ENCODE data around the gene RAMACL. TPM values are rescaled to one million over a fixed set of nuclear protein-coding genes. Genes with fewer than 3 reads are reported as not detected.
"Not testable (repeated sequence)": the region's sequence is repeated elsewhere in the genome, so short reads cannot be mapped to it uniquely, and the experiment has no call there.

Gene RAMACL
- 0.22 and 0.39 TPM in 2 replicates for total RNA-seq

DNA sequence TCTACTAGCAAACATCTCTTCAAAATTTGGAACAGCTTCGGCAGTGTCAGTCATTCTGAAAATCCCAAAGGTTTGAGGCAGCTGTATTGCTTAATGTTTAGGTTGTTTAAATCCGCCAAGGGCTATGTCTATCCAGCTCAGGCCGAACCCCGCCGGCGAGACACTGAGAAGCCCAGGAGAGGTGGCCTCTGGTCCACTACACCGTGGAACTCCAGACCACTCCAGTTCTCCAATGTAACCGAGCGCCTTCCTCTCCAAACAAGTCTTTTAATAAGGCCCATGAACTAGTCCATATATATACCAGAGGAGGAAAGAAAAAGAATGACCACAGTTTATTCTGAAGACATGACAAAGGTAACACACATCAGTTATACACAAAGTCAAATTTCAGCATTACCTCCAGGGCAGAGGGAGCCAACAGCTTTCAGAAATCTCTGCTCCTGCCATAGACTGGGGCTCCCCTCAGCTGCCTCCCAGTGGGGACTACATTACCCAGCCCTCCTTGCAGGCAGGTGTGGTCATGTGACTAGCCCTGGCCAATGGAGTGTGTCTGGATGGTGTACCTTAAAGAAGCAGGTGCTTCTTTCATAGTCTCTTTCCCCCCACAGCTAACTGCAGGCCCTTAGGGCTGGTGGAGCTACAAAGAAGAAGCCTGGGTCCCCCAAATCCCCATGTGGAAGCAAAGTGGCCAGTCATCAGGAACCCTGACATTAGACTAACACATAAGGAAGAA lies at the start of gene RAMACL:
RAMACL (minus strand) TSS at position 255 of the 733 bp plus-strand sequence; CDS start at position 54, 201 bp downstream.
- intact Hi-C loops (cut with micrococcal nuclease), result loop anchor here (1.0 kb wide), 2 partner anchors 41 to 98 kb away; partner anchors contain the start of gene RPS6KA2

DNA sequence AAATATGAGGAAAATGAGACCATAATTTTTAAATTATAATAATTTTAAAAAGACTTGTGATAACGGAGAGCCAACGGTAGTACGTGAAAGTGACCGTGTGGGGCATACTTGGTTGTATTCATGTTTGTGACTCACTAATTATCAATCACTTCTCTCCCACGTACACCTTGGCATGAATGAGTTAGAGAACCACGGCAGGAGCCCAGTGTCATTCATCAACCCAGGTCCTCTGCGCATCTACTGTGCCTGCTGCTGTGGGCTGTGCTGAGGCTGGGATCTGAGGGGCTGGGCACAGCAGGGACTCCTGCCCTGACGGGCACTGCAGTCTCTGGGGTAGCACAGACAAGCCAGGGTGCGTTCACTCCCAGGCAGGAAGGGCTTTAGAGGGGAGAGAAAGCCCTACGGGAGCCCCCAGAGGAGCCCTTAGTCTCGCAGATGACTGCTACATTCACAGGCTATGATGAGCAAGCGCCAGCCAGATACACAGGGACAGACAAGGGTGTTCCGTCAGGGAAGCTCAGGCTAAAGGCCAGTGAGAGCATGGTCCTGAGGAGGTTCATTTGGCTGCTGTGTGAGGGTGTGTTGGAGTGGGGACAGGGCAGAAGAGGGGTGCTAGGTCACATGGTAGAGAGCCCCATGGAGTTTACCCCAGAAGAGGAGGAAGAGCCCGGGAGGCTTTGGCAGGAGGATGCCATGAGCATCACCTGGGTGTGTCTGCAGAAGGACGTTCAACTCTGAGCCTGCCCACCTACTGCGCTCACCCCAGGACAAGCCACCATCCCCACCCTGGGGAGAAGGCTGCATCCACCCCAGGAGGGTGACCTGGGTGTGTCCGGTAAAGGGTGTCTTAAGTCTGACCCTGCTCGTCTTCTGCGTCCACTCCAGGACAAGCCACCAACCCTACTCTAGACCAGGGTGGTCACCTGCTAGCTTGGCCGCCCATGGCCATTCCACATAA lies 48.8 kb upstream of the RAMACL start:
- intact Hi-C loops (cut with micrococcal nuclease), result no loop called here

GRCh38 chr6:166634581-166634980 lies 48.1 kb upstream of the RAMACL start:
- intact Hi-C loops (cut with micrococcal nuclease), result not testable (repeated sequence)

GRCh38 chr6:166633732-166634535 lies 47.5 kb upstream of the RAMACL start:
- intact Hi-C loops (cut with micrococcal nuclease), result no loop called here

- intact Hi-C loops (cut with micrococcal nuclease), result no loop called here
Observed at GRCh38 chr6:166632731-166633130, 46.3 kb upstream of the RAMACL start.

DNA sequence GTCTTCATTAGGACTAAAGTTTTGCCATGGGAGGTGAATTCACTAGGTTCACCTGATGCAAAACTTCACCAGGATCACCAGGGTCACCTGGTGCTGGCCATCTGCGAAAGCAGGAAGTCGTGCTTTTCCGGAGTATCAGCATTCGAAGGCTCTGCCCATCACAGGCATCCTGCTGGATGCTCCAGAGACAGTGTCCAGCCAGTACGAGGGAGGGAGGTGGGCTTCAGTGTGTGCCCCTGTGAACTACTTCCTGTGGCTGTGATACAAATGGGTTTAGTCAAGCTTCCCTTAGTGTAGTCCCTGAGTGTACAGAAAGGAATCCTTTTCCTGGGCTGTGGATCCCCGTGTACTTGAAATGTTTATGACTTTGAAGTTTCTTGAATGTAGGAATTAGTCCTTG lies 44.0 kb upstream of the RAMACL start:
- intact Hi-C loops (cut with micrococcal nuclease), result no loop called here

DNA sequence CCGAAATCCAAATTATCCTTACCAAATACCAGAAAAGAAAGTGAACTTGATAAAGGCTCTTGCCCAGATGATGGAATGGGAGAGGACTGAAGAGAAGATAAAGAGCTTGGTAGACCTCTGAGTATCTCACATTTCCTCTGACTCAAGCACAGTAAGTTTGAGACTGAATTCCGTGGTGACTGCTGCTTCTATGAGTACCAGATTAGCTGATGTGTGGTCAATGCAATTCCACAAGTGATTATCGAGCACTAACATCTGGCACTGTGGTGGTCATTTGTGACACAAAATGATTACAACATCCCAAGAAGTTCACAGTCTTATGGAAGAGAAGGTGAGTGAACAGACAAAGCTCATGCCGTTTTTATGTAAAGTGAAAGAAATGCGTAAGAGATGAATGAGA lies 43.1 kb upstream of the RAMACL start:
- intact Hi-C loops (cut with micrococcal nuclease), result loop anchor here (5.0 kb wide), 5 partner anchors 227 to 1078 kb away; no protein-coding TSS in a partner anchor

DNA sequence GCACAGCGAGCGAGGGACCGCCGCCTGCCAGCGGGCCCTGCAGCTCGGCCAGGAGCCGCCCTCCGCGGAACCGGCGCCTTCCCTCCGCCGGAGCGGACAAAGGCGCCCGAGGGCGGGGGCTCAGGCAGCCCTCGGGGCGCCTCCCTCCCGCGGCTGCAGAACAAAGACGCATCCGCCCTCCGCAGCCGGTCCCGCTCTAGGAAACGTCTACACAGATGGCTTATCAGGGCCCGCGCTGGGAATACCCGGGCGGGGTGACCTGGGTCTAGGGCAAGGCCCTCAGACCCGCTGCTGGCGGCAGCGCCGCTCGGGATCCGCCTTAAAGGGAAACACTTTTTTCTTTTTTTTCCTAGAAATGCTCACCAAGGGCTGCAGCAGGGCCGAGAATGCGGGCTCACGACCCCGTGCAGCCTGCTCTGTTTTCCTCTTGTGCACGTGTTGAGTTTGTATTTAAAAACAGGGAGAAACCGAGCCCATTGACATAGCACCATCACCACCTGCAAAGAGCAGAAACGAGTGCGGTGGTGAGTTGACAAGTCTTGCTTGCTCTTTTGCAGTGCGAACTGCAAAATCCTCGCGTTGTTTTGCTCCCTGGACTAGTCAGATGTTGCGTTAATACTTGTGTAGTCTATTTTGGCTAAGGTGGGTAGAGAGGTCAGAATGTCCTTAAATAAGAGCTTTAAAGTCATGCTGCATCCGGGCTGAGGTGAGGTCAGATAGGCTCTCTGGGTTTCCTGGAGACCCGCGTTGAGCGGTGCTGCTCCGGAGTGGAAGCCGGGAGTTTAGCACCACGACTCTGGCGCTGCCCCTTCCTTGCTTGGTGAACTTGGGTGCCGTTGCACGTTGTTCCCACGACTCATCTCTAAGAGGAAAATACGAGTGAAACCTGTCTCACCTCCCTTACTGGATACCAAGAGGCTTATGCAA lies 41.7 kb upstream of the RAMACL start:
- intact Hi-C loops (cut with micrococcal nuclease), result loop anchor here (1.0 to 5.0 kb wide), 16 partner anchors 41 to 1201 kb away; partner anchors contain the start of genes CEP43 and SFT2D1

GRCh38 chr6:166627033-166627874 lies 40.8 kb upstream of the RAMACL start, which contains the start of gene RPS6KA2:
TSS of gene RPS6KA2 (minus strand) at chr6:166627251. CDS start at chr6:166627019, 232 bp downstream.
- intact Hi-C loops (cut with micrococcal nuclease), result loop anchor here (1.0 to 5.0 kb wide), 16 partner anchors 40 to 1202 kb away; partner anchors contain the start of genes CEP43 and SFT2D1

- intact Hi-C loops (cut with micrococcal nuclease), result loop anchor here (1.0 to 5.0 kb wide), 16 partner anchors 39 to 1202 kb away; partner anchors contain the start of genes CEP43 and SFT2D1
Observed at GRCh38 chr6:166626177-166627032, 39.9 kb upstream of the RAMACL start.

- intact Hi-C loops (cut with micrococcal nuclease), result loop anchor here (5.0 kb wide), 5 partner anchors 223 to 1082 kb away; no protein-coding TSS in a partner anchor
Observed at GRCh38 chr6:166625356-166625755, 38.9 kb upstream of the RAMACL start.

DNA sequence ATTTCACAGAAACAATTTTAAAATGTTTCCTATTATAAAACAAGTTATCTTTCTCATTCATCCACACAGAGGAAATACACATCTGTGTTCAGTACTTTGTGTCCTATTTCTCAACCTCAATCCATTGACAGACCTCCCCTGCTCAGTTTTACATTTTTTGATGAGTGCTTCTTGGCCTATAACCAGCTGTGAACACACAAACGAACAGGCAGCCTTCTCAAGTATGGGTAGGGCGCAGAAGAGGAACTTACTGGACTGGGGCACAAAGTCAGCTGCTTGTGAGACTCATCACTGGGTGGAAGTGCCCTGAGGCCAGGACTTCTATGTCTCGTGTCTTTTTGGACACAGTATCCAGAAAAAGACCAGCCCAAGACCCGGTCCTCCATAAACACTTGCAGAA lies 37.8 kb upstream of the RAMACL start:
- intact Hi-C loops (cut with micrococcal nuclease), result no loop called here

GRCh38 chr6:166623318-166623717 lies 36.8 kb upstream of the RAMACL start:
- intact Hi-C loops (cut with micrococcal nuclease), result no loop called here

DNA sequence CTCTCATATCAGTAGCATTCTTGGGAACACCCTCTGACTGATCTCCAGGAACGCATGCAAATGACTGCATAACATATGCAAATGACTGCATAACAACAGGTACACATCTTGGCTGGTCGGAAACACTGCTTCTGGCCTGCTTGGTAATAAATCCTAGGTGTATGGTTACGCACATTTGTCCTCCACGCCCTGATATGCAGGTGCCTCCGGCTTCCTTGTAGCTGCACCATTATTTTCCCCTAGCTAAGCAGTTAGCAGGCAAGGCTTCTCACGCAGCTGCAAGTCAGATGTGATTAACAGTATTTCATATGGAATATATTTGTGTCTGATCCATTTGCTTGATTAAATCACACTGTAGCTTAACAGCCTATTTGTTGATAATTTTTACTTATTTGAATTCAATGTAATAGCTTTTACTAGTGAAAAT lies 34.6 kb upstream of the RAMACL start:
- intact Hi-C loops (cut with micrococcal nuclease), result no loop called here

DNA sequence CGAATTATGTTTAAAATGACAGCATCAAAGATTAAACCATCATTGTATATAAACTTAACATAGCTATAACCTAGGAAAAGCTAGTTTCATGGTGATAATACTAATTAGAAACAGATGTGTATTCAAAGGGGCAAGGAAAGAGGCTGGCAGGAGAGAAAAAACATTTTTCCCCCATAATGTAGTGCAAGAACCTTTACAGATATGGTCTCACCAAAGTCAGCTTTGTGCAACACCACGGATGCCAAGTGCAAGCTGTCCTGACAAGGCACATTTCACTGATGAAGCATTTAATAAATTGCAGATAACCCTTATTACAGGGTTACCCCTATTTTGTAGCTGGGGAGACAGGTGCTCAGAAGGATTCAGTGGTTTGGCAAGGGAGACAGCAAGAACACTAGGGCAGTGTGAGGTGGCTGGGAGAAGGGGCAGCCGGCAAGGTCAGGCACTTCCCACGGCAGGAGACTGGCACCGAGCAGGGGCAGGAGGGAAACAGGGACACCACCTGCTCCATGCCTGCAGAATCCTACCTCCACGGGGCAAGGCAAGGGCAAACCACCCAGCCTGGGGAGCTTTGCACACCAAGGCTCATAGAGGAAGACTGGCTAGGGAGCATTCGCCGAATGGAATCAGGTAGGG lies 34.1 kb upstream of the RAMACL start:
- intact Hi-C loops (cut with micrococcal nuclease), result no loop called here

DNA sequence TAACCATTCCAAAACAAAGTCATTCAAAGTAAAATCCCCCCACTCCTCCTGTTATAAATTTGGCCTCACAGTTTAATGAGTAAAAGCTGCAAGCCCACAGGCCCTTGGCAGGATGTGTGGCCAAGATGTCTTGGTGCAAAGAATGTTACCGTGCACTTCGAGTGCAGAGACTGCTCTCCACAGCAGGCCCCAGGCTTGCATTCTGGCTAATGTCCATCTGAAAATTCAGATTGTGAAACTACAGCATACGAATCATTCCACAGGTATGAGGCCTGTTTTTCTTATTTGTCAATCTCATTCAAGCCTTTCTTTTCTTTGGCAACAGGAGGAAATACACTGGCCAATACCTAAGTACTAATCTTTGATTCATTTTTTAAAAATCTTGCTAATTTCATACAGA lies 33.4 kb upstream of the RAMACL start:
- intact Hi-C loops (cut with micrococcal nuclease), result no loop called here
